HepG2 (cell line): ENCODE data around the gene TPGS1.

Experiments
- BCLAF1 ChIP-seq: fragments of 450-650 bp; IDR thresholded peaks from 2 replicates; pipeline ENCODE4 v1.6.1; 2017; ENCODE audit warnings: mild to moderate bottlenecking
- CTCF ChIP-seq: sonication (generic); formaldehyde crosslinking; IDR thresholded peaks from 2 replicates; pipeline ENCODE4 v1.5.0; 2020; ENCODE audit warnings: mild to moderate bottlenecking, missing genetic modification reagents, moderate library complexity
- SMAD3 ChIP-seq: sonication (generic); formaldehyde crosslinking; IDR thresholded peaks from 2 replicates; pipeline ENCODE4 v1.4.0; 2020; ENCODE audit warnings: missing genetic modification reagents
- SMC3 ChIP-seq: IDR thresholded peaks from 2 replicates; pipeline ENCODE4 v1.6.1; 2011; ENCODE audit warnings: low read length, improper control_type of control experiment
- USF2 ChIP-seq, 2 experiments: sonication (generic) in 1 of 2; formaldehyde crosslinking in 1 of 2; IDR thresholded peaks; 2 replicates each; pipeline versions ENCODE4 v1.5.1 to v1.6.1; 2011 to 2020; ENCODE audit warnings: borderline replicate concordance in 1 of 2, low read depth in 1 of 2, low read length in 1 of 2, mild to moderate bottlenecking in 1 of 2, missing genetic modification reagents in 1 of 2, moderate library complexity in 1 of 2
- ZNF747 ChIP-seq: sonication (generic); formaldehyde crosslinking; IDR thresholded peaks from 2 replicates; pipeline ENCODE4 v1.8.1; 2023; ENCODE audit warnings: missing genetic modification reagents, mild to moderate bottlenecking, borderline replicate concordance

GRCh38 chr19:518598-519231, 11.4 kb downstream of the TPGS1 start:
- TF ChIP-seq CTCF (CRISPR knock-in tag): no peak
- TF ChIP-seq ZNF747 (CRISPR knock-in tag): no peak
- TF ChIP-seq BCLAF1: no peak
- no peak for TF ChIP-seq USF2 (IDR thresholded peaks at IDR 0.05; ENCODE audit: low read depth, low read length)
- TF ChIP-seq USF2 (CRISPR knock-in tag; IDR thresholded peaks at IDR 0.05; ENCODE audit: borderline replicate concordance): no peak
- no peak for TF ChIP-seq SMC3
- TF ChIP-seq SMAD3 (CRISPR knock-in tag): no peak
